Subcutaneous adipose tissue (tissue), 4 donors: ENCODE results near the gene AP4S1. TPM values are rescaled to one million over a fixed set of nuclear protein-coding genes. Genes with fewer than 3 reads are reported as not detected.

Experiments used
- CTCF ChIP-seq: fragments of 450-650 bp; IDR thresholded peaks from one replicate; pipeline ENCODE4 v1.5.1; 2016; ENCODE audit warnings: low read depth, mild to moderate bottlenecking, control low read depth, antibody characterized with exemption, moderate library complexity
- total RNA-seq, 4 donors: library from RNA; depleted of rRNA; stranded (reverse); fragments of >200 nt; gene quantifications; one replicate each; pipeline ENCODE4 v1.1.0, GENCODE V29; 2016

The AP4S1 gene
- total RNA-seq, 4 donors from 2014 or later, result 3.9 to 10.0 (median 7.0) TPM

GRCh38 chr14:31110872-31111271 is 85.4 kb downstream of the AP4S1 start:
- TF ChIP-seq CTCF, result no peak

- no peak for TF ChIP-seq CTCF
These were observed 88.3 kb downstream of the AP4S1 start for GRCh38 chr14:31113794-31114193.

GRCh38 chr14:31118892-31119291 is 93.4 kb downstream of the AP4S1 start:
- no peak for TF ChIP-seq CTCF

GRCh38 chr14:31122098-31122611 is 96.7 kb downstream of the AP4S1 start:
- no peak for TF ChIP-seq CTCF

- TF ChIP-seq CTCF, result no peak
These were observed 97.5 kb downstream of the AP4S1 start for GRCh38 chr14:31122921-31123320.

GRCh38 chr14:31124197-31124596 is 98.7 kb downstream of the AP4S1 start:
- no peak for TF ChIP-seq CTCF

- no peak for TF ChIP-seq CTCF
These were observed 99.8 kb downstream of the AP4S1 start for GRCh38 chr14:31125231-31125630.

GRCh38 chr14:31126680-31127079 is 101.2 kb downstream of the AP4S1 start:
- no peak for TF ChIP-seq CTCF
